T-helper 1 cell treated with Interleukin-12 subunit alpha and Interleukin-12 subunit beta and Interleukin-4 antibody, amounts not matched to agents 30 μg/mL and 1 μg/mL, for 36 hours (primary cell): ENCODE measurements around the gene HBQ1.

Experiments
- H3K27ac Mint-ChIP-seq: one replicate; pipeline ENCODE4 v1.8.0; 2021; ENCODE audit warnings: mild to moderate bottlenecking, mixed read lengths
- H3K27me3 Mint-ChIP-seq: one replicate; pipeline ENCODE4 v1.8.0; 2021; ENCODE audit warnings: low read depth, mixed read lengths
- H3K36me3 Mint-ChIP-seq: one replicate; pipeline ENCODE4 v1.8.0; 2021; ENCODE audit warnings: low read depth, mixed read lengths
- H3K4me1 Mint-ChIP-seq: one replicate; pipeline ENCODE4 v1.8.0; 2021; ENCODE audit warnings: low read depth, mixed read lengths
- H3K4me3 Mint-ChIP-seq: one replicate; pipeline ENCODE4 v1.8.0; 2021; ENCODE audit warnings: mild to moderate bottlenecking, moderate library complexity, mixed read lengths
- H3K9me3 Mint-ChIP-seq: one replicate; pipeline ENCODE4 v1.8.0; 2021; ENCODE audit warnings: mixed read lengths

The HBQ1 gene

GRCh38 chr16:180101-180675, at the start of gene HBQ1:
TSS of gene HBQ1 (plus strand) at chr16:180459. CDS start at chr16:180487, 28 bp downstream.
- peaks cover 37% of the 10 kb centered on the region for H3K27me3 Mint-ChIP-seq

GRCh38 chr16:130533-131173, 49.6 kb upstream of the HBQ1 start:
- Mint-ChIP-seq H3K9me3 (no peaks in the 10 kb centered on the region), H3K4me1 (peaks cover 7% of the 10 kb centered on the region), H3K36me3 (no peaks in the 10 kb centered on the region), H3K4me3 (no peak overlapping the region), H3K27me3 (no peaks in the 10 kb centered on the region), H3K27ac (no peak overlapping the region)

More at GRCh38 chr16:180101-180675, at the start of gene HBQ1:
- Mint-ChIP-seq H3K36me3 (no peaks in the 10 kb centered on the region), H3K4me3 (peak within 1 kb of the TSS; percentile 31), H3K4me1 (peaks cover 2% of the 10 kb centered on the region), H3K27ac (no peak within 1 kb of the TSS), H3K9me3 (no peaks in the 10 kb centered on the region)

GRCh38 chr16:132120-132519, 48.1 kb upstream of the HBQ1 start:
- peaks cover 10% of the 10 kb centered on the region for H3K4me1 Mint-ChIP-seq
- H3K27ac Mint-ChIP-seq = no peak overlapping the region
- H3K9me3 Mint-ChIP-seq = no peaks in the 10 kb centered on the region
- H3K27me3 Mint-ChIP-seq = no peaks in the 10 kb centered on the region
- H3K4me3 Mint-ChIP-seq = no peak overlapping the region
- peaks cover 3% of the 10 kb centered on the region for H3K36me3 Mint-ChIP-seq

DNA sequence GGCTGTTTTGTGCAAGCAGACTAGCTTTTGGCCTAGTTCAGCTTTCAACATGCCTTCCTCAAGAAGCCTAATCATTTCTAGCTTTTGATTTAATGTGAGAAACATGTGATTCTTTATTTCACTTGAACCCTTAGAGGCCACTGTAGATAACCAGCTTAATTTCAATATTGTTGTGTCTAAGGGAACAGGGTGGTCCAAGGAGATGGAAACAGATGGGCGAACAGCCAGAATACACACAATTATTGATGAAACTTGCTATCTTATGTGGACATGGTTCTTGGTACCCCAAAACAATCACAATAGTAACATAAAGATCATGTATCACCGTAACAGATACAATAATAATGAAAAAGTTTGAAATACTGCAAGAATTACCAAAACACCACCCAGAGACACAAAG, 46.5 kb upstream of the HBQ1 start:
- Mint-ChIP-seq H3K4me1 (peaks cover 13% of the 10 kb centered on the region), H3K9me3 (no peaks in the 10 kb centered on the region), H3K4me3 (no peak overlapping the region), H3K27me3 (no peaks in the 10 kb centered on the region), H3K36me3 (peaks cover 3% of the 10 kb centered on the region), H3K27ac (no peak overlapping the region)

DNA sequence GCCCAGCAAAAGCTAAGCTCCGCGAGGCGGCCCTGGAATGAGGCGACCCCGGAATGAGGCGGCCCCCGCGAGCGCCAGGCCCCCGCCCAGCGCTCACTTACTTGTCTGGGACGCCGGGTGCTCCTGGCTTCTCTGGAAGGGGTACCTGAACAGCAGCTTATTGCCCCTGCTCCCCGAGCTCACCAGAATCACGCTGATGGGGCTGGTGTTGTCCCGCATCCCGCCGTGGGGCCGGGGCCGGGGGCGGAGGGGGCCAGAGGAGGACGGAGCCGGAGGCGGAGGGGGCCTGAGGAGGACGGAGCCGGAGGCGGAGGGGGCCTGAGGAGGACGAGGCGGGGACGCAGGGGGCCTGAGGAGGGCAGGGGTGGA, 42.2 kb upstream of the HBQ1 start:
- Mint-ChIP-seq H3K4me1 (peaks cover 10% of the 10 kb centered on the region), H3K27ac (peak overlapping the region; percentile 70), H3K27me3 (no peaks in the 10 kb centered on the region)

DNA sequence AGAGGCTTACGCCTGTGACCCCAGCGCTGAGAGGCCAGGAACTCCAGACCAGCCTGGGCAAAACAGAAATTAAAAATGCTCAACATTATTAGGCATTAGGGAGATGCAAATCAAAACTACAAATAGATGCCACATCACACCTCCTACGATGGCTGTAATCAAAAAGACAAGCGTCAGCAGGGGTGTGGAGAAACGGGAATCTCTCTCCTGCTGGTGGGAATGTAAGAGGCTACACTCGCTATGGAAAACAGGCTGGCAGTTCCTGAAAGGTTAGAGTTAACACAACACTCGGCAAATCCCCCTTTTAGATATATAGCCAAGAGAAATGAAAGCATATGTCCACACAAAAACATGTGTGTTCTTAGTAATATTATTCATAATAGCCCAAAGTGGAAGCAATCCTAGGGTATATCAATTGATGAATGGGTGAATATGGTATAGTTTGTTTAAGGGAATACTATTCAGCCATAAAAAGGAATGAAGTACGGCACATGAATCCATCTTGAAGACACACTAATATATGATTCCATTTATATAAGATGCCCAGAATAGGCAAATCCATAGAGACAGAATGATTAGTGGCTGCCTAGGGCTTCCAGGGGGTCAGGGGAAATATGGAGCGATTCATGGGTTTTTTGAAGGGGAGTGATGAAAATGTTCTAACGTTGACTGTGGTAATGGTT, 39.9 kb upstream of the HBQ1 start:
- peaks cover 6% of the 10 kb centered on the region for H3K27me3 Mint-ChIP-seq
- no peaks in the 10 kb centered on the region for H3K9me3 Mint-ChIP-seq
- peak overlapping the region; percentile 22 for H3K4me3 Mint-ChIP-seq
- H3K36me3 Mint-ChIP-seq = peaks cover 3% of the 10 kb centered on the region
- H3K4me1 Mint-ChIP-seq = peaks cover 6% of the 10 kb centered on the region
- H3K27ac Mint-ChIP-seq = no peak overlapping the region

More for the DNA sequence above, 42.2 kb upstream of the HBQ1 start:
- Mint-ChIP-seq H3K36me3 (peaks cover 3% of the 10 kb centered on the region), H3K9me3 (no peaks in the 10 kb centered on the region), H3K4me3 (peak overlapping the region; percentile 81)

- H3K27ac Mint-ChIP-seq = no peak overlapping the region
Measured at GRCh38 chr16:142405-142967, 37.8 kb upstream of the HBQ1 start.

DNA sequence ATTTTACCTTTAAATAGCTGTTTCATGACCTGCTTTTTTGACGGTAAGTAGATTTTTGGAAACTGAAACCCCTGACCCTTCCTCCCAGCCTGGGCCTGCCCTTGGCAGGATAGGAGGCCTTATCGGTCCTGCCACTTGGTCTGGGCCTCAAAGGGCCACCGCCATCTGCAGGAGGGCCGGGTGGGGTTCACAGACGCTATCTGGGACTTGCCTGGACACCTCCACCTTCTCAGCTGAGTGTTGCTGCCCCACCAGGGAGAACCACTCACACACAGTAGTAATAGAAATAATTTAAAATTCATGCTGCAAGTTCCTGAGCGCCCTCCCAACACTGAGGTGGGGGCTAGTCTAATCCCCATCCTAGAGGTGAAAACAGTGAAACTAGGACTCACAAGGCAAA, 37.2 kb upstream of the HBQ1 start:
- no peaks in the 10 kb centered on the region for H3K4me1 Mint-ChIP-seq
- H3K27ac Mint-ChIP-seq = no peak overlapping the region
- H3K4me3 Mint-ChIP-seq = no peak overlapping the region
- peaks cover 10% of the 10 kb centered on the region for H3K27me3 Mint-ChIP-seq
- H3K36me3 Mint-ChIP-seq = no peaks in the 10 kb centered on the region
- no peaks in the 10 kb centered on the region for H3K9me3 Mint-ChIP-seq

More at GRCh38 chr16:142405-142967, 37.8 kb upstream of the HBQ1 start:
- H3K9me3 Mint-ChIP-seq = no peaks in the 10 kb centered on the region
- no peaks in the 10 kb centered on the region for H3K4me1 Mint-ChIP-seq
- H3K36me3 Mint-ChIP-seq = no peaks in the 10 kb centered on the region
- peaks cover 6% of the 10 kb centered on the region for H3K27me3 Mint-ChIP-seq
- no peak overlapping the region for H3K4me3 Mint-ChIP-seq

DNA sequence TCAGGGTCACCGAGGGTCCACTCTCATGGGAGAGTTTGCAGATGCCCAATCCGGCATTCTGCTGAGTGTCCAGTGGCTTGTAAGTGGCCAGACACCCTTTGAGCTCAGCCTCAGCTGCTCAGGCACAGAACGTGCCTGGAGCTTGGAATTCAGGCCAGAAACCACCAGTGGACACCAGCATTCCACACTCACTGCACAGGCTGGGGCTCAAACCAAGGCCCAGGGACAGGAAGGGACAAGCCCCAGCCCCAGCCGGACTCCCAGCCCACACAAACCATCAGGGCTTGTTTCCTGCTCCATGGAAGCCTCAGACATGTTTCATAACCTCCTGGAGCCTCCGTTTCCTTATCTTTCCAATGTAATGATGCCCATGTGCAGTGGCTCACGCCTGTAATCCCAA, 36.8 kb upstream of the HBQ1 start:
- no peak overlapping the region for H3K27ac Mint-ChIP-seq
- H3K9me3 Mint-ChIP-seq = no peaks in the 10 kb centered on the region
- H3K27me3 Mint-ChIP-seq = peaks cover 12% of the 10 kb centered on the region
- no peak overlapping the region for H3K4me3 Mint-ChIP-seq
- H3K36me3 Mint-ChIP-seq = no peaks in the 10 kb centered on the region
- no peaks in the 10 kb centered on the region for H3K4me1 Mint-ChIP-seq

DNA sequence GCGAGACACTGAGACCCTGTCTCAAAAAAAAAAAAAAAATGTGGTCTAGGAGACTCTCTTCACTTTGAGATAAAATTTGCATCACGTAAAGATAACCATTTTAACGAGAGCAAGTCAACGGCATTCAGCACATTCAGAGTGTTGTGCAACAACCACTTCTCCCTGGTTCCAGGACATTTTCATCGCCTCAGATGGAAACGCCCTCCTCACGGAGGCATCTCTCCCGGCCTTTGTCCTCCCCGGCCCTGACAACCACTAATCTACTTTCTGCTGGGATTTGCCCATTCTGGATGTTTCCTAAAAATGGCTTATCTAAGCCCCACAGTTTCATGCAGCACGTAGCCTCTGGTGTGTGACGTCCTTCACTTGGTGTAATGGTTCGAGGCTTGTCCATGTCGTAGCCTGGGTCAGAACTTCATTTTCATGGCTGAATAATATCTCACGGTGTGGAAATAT, 35.4 kb upstream of the HBQ1 start:
- Mint-ChIP-seq H3K36me3 (no peaks in the 10 kb centered on the region), H3K9me3 (no peaks in the 10 kb centered on the region), H3K27ac (no peak overlapping the region), H3K27me3 (peaks cover 26% of the 10 kb centered on the region), H3K4me3 (no peak overlapping the region), H3K4me1 (no peaks in the 10 kb centered on the region)

DNA sequence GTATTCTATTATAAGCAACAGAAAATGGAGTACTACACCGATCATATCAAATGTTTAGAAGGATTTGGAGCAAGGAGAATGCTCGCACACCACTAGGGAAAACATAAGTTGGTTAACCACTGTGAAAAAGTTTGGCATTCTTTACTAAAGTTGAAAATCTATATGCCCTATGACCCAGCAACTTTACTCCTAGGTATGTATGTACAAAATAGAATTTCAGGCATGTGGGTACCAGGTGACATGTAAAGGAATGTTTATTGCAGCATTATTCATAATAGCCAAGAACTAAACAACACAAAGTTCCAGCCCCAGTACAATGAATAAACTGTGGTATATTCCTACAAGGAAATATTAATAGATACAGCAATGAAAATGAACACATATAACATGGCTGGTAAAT, 33.6 kb upstream of the HBQ1 start:
- Mint-ChIP-seq H3K4me1 (no peaks in the 10 kb centered on the region), H3K27me3 (peaks cover 36% of the 10 kb centered on the region), H3K36me3 (no peaks in the 10 kb centered on the region), H3K4me3 (no peak overlapping the region), H3K27ac (no peak overlapping the region), H3K9me3 (no peaks in the 10 kb centered on the region)

DNA sequence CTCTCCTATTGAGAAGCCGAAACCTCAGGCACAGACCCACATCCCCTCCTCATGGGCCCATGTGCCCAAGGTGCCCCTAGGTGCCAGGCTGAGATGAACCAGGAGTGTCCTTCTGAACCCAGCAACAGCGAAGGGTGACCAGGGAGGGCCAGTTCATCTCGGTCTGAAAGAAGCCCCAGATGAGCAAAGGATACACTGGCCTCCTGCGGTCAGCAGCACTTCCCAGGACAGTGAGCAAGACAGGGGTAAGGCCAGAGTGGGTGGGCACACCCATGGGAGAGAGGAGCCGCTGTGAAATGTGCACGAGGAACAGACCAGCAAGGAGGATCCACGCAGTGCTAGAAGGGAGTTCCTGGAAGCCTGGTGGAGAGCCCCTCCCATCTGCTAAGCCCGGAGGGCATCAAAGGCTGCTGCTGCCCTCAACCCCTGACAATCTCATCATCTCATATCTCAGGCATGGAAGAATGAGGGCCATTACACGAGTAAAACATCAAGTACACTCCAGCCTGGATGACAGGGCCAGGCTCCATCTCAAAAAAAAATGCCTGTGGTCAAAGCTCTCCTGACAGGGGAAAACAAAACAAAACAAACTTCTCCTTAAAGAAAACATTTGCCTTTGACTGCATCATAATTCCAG, 31.1 kb upstream of the HBQ1 start:
- no peaks in the 10 kb centered on the region for H3K4me1 Mint-ChIP-seq
- no peaks in the 10 kb centered on the region for H3K9me3 Mint-ChIP-seq
- H3K36me3 Mint-ChIP-seq = no peaks in the 10 kb centered on the region
- H3K27ac Mint-ChIP-seq = no peak overlapping the region
- peaks cover 41% of the 10 kb centered on the region for H3K27me3 Mint-ChIP-seq
- H3K4me3 Mint-ChIP-seq = no peak overlapping the region

DNA sequence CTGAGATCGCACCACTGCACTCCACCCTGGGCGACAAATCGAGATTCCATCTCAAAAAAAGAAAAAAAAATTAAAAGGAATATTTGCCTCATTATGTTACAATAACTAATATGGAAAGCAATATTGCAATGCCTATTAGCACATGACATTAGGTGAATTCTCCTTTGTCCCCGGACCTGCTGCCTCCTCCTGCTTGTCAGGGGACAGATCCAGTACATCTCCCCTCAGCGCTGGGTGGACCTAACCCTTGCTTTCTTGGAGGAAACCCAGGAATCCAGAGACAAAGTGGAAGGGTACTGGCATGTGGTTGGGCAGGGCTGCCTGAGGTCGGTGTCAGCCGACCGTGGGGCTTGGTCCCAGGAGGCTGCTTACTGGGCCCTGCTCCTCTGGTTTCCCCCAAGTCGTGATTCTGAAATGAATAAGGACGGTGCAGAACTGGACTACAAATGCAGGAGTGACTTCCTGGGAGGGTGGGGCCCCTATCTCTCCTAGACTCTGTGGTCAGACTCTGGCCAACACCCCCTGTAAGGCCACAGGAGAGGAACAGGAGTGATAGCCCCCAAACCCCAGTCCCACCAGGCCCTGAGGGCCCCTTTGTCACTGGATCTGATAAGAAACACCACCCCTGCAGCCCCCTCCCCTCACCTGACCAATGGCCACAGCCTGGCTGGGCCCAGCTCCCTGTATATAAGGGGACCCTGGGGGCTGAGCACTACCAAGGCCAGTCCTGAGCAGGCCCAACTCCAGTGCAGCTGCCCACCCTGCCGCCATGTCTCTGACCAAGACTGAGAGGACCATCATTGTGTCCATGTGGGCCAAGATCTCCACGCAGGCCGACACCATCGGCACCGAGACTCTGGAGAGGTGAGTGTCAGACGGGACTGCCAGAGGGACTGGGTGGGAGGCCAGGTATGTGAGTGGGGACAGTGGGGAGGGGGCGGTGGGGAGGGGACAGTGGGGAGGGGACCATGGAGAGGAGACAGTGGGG, 27.8 kb upstream of the HBQ1 start, which contains the start of gene HBZ:
HBZ (plus strand) TSS at position 504 of the 988 bp plus-strand sequence; CDS start at position 770, 266 bp downstream.
- Mint-ChIP-seq H3K9me3 (no peaks in the 10 kb centered on the region), H3K36me3 (peaks cover 1% of the 10 kb centered on the region), H3K27me3 (peaks cover 53% of the 10 kb centered on the region), H3K4me1 (peaks cover 5% of the 10 kb centered on the region), H3K4me3 (no peak within 1 kb of the TSS), H3K27ac (no peak within 1 kb of the TSS)
